HEK293 (cell line): ENCODE data around the gene MEP1A.

Source experiments
- CTCF ChIA-PET: fragments of 350-600 bp; formaldehyde crosslinking; extraction: SDS; loops from one replicate; lab custom pipeline; 2021; ENCODE audit warnings: antibody characterized with exemption; lab: Yijun Ruan, JAX
- POLR2A ChIA-PET: fragments of 300-600 bp; formaldehyde crosslinking; extraction: SDS; loops from one replicate; lab custom pipeline; 2020; ENCODE audit warnings: antibody characterized with exemption, inconsistent platforms; lab: Yijun Ruan, JAX
- H3K27ac ChIP-seq: fragments of 200-500 bp; sonication (Bioruptor generic); 2 replicates; pipeline ENCODE4 v1.5.1; 2014; ENCODE audit warnings: low read depth, low read length, control low read depth, inconsistent platforms; ENCODE audit errors: extremely low read depth
- H3K36me3 ChIP-seq, 2 experiments: fragments of 200-500 bp in 1 of 2; sonication (Bioruptor generic) in 1 of 2; 1 replicate in 1 of 2; 2 replicates in 1 of 2; pipeline ENCODE4 v1.5.1; 2014 to 2017; ENCODE audit warnings: inconsistent platforms in 2 of 2, low read length in 2 of 2; ENCODE audit not compliant: control insufficient read depth in 2 of 2, insufficient read depth in 1 of 2
- H3K4me1 ChIP-seq: fragments of 200-500 bp; sonication (Bioruptor generic); 2 replicates; pipeline ENCODE4 v1.5.1; 2014; ENCODE audit warnings: mild to moderate bottlenecking, low read length, inconsistent platforms; ENCODE audit not compliant: control insufficient read depth, insufficient read depth
- H3K4me3 ChIP-seq: 2 replicates; pipeline ENCODE4 v1.5.1; 2011; ENCODE audit warnings: low read depth, mild to moderate bottlenecking, control low read depth, low read length, moderate library complexity
- H3K9me3 ChIP-seq: fragments of 200-500 bp; sonication (Bioruptor generic); 2 replicates; pipeline ENCODE4 v1.5.1; 2014; ENCODE audit warnings: low read depth, low read length, inconsistent platforms; ENCODE audit not compliant: control insufficient read depth, insufficient read depth
- GLIS1 ChIP-seq: fragments of 450-650 bp; formaldehyde crosslinking; IDR thresholded peaks from 2 replicates; pipeline ENCODE4 v1.5.1; 2016; ENCODE audit warnings: missing biosample characterization, missing genetic modification characterization
- GLIS2 ChIP-seq: fragments of 450-650 bp; formaldehyde crosslinking; IDR thresholded peaks from 2 replicates; pipeline ENCODE4 v1.5.1; 2016; ENCODE audit warnings: missing biosample characterization, missing genetic modification characterization
- IKZF3 ChIP-seq: fragments of 450-650 bp; IDR thresholded peaks from 2 replicates; pipeline ENCODE4 v1.5.0; 2018; ENCODE audit warnings: missing biosample characterization, mild to moderate bottlenecking, missing genetic modification characterization, moderate library complexity
- SCRT2 ChIP-seq: fragments of 450-650 bp; formaldehyde crosslinking; IDR thresholded peaks from 2 replicates; pipeline ENCODE4 v1.5.1; 2016; ENCODE audit warnings: missing biosample characterization, missing genetic modification characterization
- ZBTB21 ChIP-seq: fragments of 450-650 bp; formaldehyde crosslinking; IDR thresholded peaks from 2 replicates; pipeline ENCODE4 v1.5.1; 2017; ENCODE audit warnings: missing biosample characterization, missing genetic modification characterization
- ZBTB26 ChIP-seq: fragments of 450-650 bp; formaldehyde crosslinking; optimal IDR thresholded peaks from 2 replicates; pipeline ENCODE3; 2016; ENCODE audit warnings: missing biosample characterization, mild to moderate bottlenecking, missing genetic modification characterization
- ZBTB44 ChIP-seq: fragments of 450-650 bp; IDR thresholded peaks from 2 replicates; pipeline ENCODE4 v1.5.1; 2018; ENCODE audit warnings: missing biosample characterization, mild to moderate bottlenecking, missing genetic modification characterization
- ZFHX2 ChIP-seq: fragments of 450-650 bp; formaldehyde crosslinking; conservative IDR thresholded peaks from 2 replicates; pipeline ENCODE4 v1.5.1; 2016; ENCODE audit warnings: missing biosample characterization, missing genetic modification characterization
- ZIC2 ChIP-seq: fragments of 450-650 bp; formaldehyde crosslinking; IDR thresholded peaks from 2 replicates; pipeline ENCODE4 v1.5.1; 2016; ENCODE audit warnings: missing biosample characterization, missing genetic modification characterization
- ZNF449 ChIP-seq: fragments of 450-650 bp; formaldehyde crosslinking; IDR thresholded peaks from 2 replicates; pipeline ENCODE4 v1.5.1; 2017; ENCODE audit warnings: missing biosample characterization, mild to moderate bottlenecking, missing genetic modification characterization, moderate library complexity
- ZNF510 ChIP-seq: fragments of 450-650 bp; formaldehyde crosslinking; IDR thresholded peaks from 2 replicates; pipeline ENCODE4 v1.5.1; 2018; ENCODE audit warnings: mild to moderate bottlenecking, missing genetic modification characterization, missing biosample characterization; ENCODE audit not compliant: insufficient replicate concordance
- ZNF514 ChIP-seq: fragments of 450-650 bp; formaldehyde crosslinking; IDR thresholded peaks from 2 replicates; pipeline ENCODE4 v1.5.1; 2016; ENCODE audit warnings: missing biosample characterization, missing genetic modification characterization
- ZNF561 ChIP-seq: fragments of 450-650 bp; IDR thresholded peaks from 2 replicates; pipeline ENCODE4 v1.5.1; 2018; ENCODE audit warnings: missing biosample characterization, missing genetic modification characterization, borderline replicate concordance
- ZNF654 ChIP-seq: fragments of 450-650 bp; formaldehyde crosslinking; IDR thresholded peaks from 2 replicates; pipeline ENCODE4 v1.5.1; 2016; ENCODE audit warnings: low read depth, missing biosample characterization, missing genetic modification characterization
- ZNF660 ChIP-seq: fragments of 450-650 bp; IDR thresholded peaks from 2 replicates; pipeline ENCODE4 v1.5.1; 2018; ENCODE audit warnings: missing biosample characterization, mild to moderate bottlenecking, missing genetic modification characterization
- ZNF768 ChIP-seq: fragments of 450-650 bp; formaldehyde crosslinking; IDR thresholded peaks from 2 replicates; pipeline ENCODE4 v1.5.1; 2018; ENCODE audit warnings: missing biosample characterization, mild to moderate bottlenecking, missing genetic modification characterization
- ZSCAN4 ChIP-seq: fragments of 450-650 bp; formaldehyde crosslinking; IDR thresholded peaks from 2 replicates; pipeline ENCODE4 v1.5.1; 2017; ENCODE audit warnings: missing biosample characterization, missing genetic modification characterization
- TF ChIP-seq, protein P1 (sequence below): fragments of 450-650 bp; formaldehyde crosslinking; IDR thresholded peaks from 2 replicates; pipeline ENCODE4 v1.5.1; 2016; ENCODE audit warnings: missing biosample characterization, missing genetic modification characterization
- TF ChIP-seq, protein P2 (sequence below): fragments of 450-650 bp; formaldehyde crosslinking; IDR thresholded peaks from 2 replicates; pipeline ENCODE4 v1.5.1; 2016; ENCODE audit warnings: missing biosample characterization, missing genetic modification characterization
- TF ChIP-seq, protein P3 (sequence below): fragments of 450-650 bp; formaldehyde crosslinking; IDR thresholded peaks from 2 replicates; pipeline ENCODE4 v1.5.1; 2016; ENCODE audit warnings: missing biosample characterization, missing genetic modification characterization

MEP1A gene

GRCh38 chr6:46848684-46849360 lies 55.6 kb downstream of the MEP1A start (continued):
- TF ChIP-seq ZSCAN4 (tag by site-specific recombination) (no peak), ZNF654 (tag by site-specific recombination) (peak; percentile 81), ZNF449 (tag by site-specific recombination) (peak; percentile 90), ZBTB21 (tag by site-specific recombination) (0 out of 2 replicates have a peak, but pooled peaks have one; percentile 0), ZNF510 (tag by site-specific recombination) (no peak), ZNF660 (tag by site-specific recombination) (0 out of 2 replicates have a peak, but pooled peaks have one; percentile 33), ZFHX2 (tag by site-specific recombination) (no peak), ZBTB44 (tag by site-specific recombination) (no peak), GLIS2 (0 out of 2 replicates have a peak, but pooled peaks have one; percentile 24), IKZF3 (peak; percentile 95), GLIS1 (tag by site-specific recombination) (peak; percentile 62), ZBTB26 (tag by site-specific recombination) (peak; percentile 43), SCRT2 (0 out of 2 replicates have a peak, but pooled peaks have one; percentile 13), ZNF561 (tag by site-specific recombination) (peak; percentile 55; the same call in 1 of the 2 replicates)
- TF ChIP-seq, protein P1, sequence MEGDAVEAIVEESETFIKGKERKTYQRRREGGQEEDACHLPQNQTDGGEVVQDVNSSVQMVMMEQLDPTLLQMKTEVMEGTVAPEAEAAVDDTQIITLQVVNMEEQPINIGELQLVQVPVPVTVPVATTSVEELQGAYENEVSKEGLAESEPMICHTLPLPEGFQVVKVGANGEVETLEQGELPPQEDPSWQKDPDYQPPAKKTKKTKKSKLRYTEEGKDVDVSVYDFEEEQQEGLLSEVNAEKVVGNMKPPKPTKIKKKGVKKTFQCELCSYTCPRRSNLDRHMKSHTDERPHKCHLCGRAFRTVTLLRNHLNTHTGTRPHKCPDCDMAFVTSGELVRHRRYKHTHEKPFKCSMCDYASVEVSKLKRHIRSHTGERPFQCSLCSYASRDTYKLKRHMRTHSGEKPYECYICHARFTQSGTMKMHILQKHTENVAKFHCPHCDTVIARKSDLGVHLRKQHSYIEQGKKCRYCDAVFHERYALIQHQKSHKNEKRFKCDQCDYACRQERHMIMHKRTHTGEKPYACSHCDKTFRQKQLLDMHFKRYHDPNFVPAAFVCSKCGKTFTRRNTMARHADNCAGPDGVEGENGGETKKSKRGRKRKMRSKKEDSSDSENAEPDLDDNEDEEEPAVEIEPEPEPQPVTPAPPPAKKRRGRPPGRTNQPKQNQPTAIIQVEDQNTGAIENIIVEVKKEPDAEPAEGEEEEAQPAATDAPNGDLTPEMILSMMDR (tag by site-specific recombination), result peak; percentile 90
- TF ChIP-seq, all 188 proteins: peak for 20

DNA sequence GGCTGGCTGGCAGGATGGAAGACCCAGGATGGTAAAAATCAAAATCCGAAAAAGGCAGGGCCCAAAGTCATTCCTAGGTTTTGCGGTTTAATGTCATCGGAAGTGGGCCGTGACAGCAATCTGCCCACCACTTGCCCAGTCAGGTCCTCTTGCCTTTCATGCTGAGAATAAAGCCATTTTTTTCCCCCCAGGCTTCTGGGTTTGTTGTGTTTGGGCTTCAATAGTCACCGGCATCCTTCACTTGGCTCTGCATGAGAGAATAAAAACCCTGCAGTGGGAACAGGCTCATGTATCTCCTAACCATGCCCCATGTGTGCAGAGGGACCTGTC lies 56.1 kb downstream of the MEP1A start:
- ChIA-PET POLR2A (no interaction called here), CTCF (interaction anchor here (0.6 to 4.9 kb wide), 38 partner anchors 12 to 564 kb away, joined by 3 to 108 read pairs (median 4); partner anchors contain the start of genes ADGRF1 and TNFRSF21)
- Histone ChIP-seq H3K4me3 (no peak overlapping the region), H3K36me3 (no peaks in the 10 kb centered on the region), H3K27ac (no peak overlapping the region), H3K9me3 (no peaks in the 10 kb centered on the region), H3K4me1 (peaks cover 3% of the 10 kb centered on the region)
- TF ChIP-seq ZIC2 (tag by site-specific recombination), result peak; percentile 5; the same call in 1 of the 2 replicates
- TF ChIP-seq ZNF514 (tag by site-specific recombination), result no peak
- no peak for TF ChIP-seq ZNF768 (tag by site-specific recombination)
- TF ChIP-seq, protein P2, sequence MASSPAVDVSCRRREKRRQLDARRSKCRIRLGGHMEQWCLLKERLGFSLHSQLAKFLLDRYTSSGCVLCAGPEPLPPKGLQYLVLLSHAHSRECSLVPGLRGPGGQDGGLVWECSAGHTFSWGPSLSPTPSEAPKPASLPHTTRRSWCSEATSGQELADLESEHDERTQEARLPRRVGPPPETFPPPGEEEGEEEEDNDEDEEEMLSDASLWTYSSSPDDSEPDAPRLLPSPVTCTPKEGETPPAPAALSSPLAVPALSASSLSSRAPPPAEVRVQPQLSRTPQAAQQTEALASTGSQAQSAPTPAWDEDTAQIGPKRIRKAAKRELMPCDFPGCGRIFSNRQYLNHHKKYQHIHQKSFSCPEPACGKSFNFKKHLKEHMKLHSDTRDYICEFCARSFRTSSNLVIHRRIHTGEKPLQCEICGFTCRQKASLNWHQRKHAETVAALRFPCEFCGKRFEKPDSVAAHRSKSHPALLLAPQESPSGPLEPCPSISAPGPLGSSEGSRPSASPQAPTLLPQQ (tag by site-specific recombination), result no peak
- TF ChIP-seq, protein P3, sequence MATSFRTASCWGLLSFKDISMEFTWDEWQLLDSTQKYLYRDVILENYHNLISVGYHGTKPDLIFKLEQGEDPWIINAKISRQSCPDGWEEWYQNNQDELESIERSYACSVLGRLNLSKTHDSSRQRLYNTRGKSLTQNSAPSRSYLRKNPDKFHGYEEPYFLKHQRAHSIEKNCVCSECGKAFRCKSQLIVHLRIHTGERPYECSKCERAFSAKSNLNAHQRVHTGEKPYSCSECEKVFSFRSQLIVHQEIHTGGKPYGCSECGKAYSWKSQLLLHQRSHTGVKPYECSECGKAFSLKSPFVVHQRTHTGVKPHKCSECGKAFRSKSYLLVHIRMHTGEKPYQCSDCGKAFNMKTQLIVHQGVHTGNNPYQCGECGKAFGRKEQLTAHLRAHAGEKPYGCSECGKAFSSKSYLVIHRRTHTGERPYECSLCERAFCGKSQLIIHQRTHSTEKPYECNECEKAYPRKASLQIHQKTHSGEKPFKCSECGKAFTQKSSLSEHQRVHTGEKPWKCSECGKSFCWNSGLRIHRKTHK (tag by site-specific recombination), result no peak
- no peak for TF ChIP-seq ZFHX2 (tag by site-specific recombination)
